GM18867 (cell line): ENCODE measurements around the gene NMNAT3.
A peak's percentile ranks its signal among the peaks of the same experiment; 100 is the strongest.

Experiments used
- ATAC-seq: cut with Tn5 transposase; IDR thresholded peaks from one replicate; pipeline ENCODE4 v1.9.1; 2021; ENCODE audit warnings: mild to moderate bottlenecking, moderate library complexity; ENCODE audit not compliant: unreplicated experiment

NMNAT3 gene

GRCh38 chr3:139548801-139549200, 129.0 kb downstream of the NMNAT3 start:
- ATAC-seq: no peak

DNA sequence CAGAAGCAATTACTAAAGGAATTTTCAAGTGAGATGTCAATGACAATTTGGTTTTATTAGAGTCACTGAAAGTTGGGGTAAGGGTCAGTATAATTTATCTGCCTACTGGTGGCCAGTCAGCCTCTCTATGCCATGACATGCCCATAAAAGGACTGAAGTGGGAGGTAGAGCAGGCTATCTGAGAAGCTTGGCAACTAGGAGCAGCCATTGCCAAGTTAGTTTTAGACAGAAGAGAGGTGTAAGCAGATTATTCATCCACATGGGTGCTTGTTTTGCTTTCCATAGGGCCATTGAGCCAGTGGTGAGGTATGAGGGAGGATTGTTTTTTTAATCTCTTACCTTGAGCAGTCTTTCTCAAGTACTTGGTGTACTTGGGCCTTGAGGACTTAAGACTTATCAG, 130.1 kb downstream of the NMNAT3 start:
- ATAC-seq: no peak

DNA sequence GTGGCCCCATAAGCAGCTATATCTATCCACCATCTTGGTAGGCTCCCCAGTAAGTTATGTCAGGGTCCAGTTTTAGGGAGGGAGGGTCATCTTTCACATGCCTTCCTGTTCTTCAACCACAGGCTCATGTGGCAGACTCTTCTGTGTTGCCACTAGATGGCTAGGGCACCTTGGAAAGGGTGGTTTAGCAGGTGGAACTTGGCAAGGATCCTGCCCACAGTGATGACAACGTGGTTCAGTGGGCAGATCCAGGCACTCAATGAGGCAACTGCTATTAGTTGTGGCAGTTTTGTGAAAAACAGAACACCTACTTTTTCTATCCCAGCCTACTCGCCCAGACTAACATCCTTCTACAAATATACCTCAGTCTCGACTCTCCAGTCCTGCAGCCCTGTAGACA, 131.0 kb downstream of the NMNAT3 start:
- ATAC-seq: no peak

DNA sequence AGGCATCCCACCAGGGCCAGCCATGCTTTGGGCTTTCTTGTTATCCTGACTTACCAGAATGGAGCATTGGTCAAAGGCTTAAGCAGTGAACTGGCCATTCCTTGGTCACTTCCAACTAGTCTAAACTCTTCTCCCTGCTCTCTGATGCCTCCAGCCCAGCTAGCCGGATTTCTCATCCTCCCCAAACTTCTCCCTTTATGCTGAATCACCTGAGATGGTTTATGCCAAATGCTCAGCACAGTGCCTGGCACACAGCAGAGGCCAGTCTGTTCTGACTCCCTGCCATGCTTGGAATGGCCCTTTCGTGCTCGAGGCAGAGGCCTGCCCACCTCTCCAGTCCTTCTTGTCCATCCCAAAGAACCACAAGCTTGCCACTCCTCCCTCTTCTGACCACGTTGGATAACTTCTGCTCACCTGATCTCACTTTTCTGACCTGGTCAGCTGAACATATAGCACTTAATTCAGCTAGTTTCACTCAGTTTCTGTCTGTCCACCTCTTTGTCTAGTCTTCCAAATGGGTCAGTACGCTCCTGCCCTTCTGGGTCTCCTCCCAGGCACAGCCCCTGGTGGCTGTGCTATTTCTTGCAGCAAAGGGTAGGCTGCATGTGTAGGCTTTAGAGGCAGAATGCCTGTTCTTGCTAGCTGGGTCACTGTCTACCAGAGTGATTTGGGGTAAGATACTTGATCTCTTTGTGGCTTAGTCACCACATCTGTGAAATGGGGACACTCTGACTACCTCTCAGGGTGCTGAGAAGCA, 136.1 kb downstream of the NMNAT3 start:
- no peak for ATAC-seq

GRCh38 chr3:139540651-139541531, 136.9 kb downstream of the NMNAT3 start:
- ATAC-seq: no peak

DNA sequence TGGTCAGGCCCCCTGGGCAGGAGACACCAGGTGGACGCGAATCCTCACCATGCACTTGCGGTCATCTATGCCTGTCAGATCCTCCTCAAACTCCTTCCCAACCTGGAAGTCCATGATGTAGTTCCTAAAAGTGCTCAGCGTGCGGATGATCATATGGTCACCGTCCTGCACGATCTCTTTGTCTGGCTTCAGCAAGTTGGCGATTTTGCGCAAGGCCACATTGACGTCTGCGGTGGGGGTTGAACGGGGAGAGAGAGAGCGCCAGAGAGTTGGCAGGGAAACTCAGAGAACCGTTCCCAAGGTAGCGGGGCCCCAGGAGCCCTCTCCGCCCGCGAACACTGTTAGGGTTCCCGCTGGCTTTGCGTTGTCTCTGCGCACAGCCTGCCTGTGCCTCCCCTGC, 139.0 kb downstream of the NMNAT3 start:
- ATAC-seq: no peak

GRCh38 chr3:139537795-139538621, 139.8 kb downstream of the NMNAT3 start:
- ATAC-seq: no peak

DNA sequence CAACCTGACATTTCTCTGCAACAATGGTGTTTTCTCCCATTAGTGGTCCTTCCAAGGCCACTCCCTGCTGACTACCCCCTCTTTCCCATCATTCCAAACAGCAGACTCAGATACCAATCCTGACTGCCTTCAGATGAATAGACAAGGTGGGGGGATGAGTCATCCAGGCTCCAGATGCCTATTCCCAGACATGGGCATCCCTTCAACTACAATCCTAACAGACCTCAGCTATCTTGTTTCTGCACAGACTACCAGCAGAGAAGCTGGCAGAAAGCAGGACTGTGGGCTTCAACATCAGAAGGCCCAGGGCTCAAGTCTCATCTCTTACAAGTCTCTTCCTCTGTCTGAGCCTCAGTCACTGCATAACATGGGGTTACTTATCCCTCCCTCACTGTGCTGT, 140.4 kb downstream of the NMNAT3 start:
- ATAC-seq: no peak

- no peak for ATAC-seq
These were observed 142.5 kb downstream of the NMNAT3 start for GRCh38 chr3:139534992-139535879.

DNA sequence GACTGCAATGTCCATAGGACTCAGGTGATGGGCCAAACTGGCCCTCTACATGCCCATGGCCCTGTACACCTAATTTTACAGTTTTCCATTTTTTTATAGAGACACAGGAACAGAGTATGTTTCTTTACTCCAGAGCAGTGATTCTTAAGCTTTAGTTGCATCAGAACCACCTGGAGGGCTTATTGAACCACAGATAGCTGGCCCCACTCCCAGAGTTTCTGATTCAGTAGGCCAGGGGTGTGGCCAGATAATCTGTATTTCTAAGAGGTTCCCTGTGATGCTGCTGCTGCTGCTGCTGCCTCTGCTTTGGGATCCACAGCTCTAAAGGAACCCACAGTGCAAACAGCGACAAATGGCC, 143.3 kb downstream of the NMNAT3 start:
- peak; percentile 75 for ATAC-seq

GRCh38 chr3:139533781-139534454, 143.9 kb downstream of the NMNAT3 start:
- peak; percentile 45 for ATAC-seq

- no peak for ATAC-seq
These were observed 144.8 kb downstream of the NMNAT3 start for GRCh38 chr3:139532976-139533375.

- no peak for ATAC-seq
These were observed 147.1 kb downstream of the NMNAT3 start for GRCh38 chr3:139530717-139531116.

GRCh38 chr3:139529662-139530061, 148.1 kb downstream of the NMNAT3 start:
- no peak for ATAC-seq

DNA sequence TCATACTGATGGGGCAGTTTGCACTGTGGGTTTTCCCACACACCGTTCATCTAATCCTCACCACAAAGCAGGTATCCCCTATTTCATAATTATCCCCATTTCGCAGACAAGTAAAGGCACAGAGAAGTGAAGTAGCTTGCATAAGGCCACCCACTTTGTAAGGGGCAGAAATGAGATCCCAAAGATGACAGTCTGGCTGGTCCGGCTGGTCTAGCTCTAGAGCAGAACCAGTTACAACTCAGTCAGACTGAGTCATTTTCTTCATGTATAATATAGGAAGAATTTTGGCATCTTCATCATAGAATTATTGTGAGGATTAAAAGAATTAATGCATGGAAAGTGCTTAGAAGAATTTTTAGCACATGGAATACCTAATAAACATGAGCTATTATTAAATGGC, 148.8 kb downstream of the NMNAT3 start:
- ATAC-seq: no peak

DNA sequence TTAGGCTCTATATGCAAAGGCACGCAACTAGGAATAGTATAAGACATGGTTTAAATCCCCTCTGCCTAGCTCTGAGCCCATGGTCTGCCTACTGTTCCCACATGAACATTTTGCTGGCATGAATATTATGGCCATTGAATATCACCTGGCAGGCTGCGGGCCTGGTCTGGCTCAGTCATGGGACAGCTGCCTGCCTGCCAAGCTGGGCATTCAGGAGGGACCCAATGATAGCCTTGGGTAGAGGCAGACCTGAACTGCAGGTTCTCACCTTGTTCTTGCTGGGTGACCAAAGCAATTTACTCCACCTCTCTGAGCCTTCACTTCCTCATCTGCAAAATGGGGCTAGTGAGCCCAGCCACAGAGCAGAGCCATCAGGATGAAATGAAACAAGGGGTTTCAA, 149.5 kb downstream of the NMNAT3 start:
- ATAC-seq: no peak

- no peak for ATAC-seq
These were observed 150.5 kb downstream of the NMNAT3 start for GRCh38 chr3:139527265-139527664.

DNA sequence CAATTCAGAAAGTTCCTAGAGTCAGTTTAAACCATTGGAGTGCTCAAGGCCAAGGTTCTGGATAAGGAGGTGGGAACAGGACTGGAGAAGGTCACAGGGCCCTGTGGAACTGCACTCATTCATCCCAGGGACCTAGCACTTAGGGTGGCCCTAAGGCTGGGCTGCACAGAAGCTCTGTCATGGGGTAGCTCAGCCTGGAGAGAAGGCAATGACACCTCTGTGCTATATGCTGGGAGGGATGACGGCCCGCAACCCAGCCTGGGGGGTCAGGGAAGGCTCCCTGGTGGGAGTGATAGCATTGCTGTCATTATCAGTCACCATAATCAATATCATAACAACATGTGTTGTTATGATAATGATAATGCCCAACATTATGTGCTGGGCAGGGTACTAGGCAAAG, 151.6 kb downstream of the NMNAT3 start:
- no peak for ATAC-seq

GRCh38 chr3:139524841-139525636, 152.7 kb downstream of the NMNAT3 start:
- ATAC-seq: no peak
